Measurements from ENCODE around the gene PSTPIP1.

Gene PSTPIP1

DNA sequence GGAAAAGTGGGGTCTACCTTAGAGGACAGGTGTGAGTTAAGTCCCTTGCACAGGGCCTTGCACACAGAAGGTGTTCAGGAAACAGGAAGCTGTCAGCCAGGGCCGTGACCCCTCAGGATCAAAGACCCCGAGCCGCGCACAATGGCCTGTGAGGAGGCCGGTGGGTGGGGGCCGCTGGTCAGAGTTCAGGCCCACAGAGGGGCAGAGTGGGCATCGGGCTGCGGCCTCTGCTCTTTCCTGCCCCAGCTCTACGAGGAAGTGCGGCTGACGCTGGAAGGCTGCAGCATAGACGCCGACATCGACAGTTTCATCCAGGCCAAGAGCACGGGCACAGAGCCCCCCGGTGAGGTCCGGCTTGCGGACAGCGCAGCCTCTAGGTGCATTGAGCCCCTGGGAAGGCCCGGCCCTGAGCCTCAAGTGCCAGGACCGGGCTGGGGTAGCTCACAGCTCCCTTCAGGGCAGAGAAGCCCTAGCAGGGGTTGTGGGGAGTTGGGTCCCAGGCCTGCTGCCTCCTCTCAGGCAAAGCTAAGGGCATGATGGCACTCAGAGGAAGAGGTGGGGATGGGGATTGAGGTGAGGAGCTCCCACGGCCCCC, 37.2 kb downstream of the PSTPIP1 start:
- no peak for DNase-seq

DNA sequence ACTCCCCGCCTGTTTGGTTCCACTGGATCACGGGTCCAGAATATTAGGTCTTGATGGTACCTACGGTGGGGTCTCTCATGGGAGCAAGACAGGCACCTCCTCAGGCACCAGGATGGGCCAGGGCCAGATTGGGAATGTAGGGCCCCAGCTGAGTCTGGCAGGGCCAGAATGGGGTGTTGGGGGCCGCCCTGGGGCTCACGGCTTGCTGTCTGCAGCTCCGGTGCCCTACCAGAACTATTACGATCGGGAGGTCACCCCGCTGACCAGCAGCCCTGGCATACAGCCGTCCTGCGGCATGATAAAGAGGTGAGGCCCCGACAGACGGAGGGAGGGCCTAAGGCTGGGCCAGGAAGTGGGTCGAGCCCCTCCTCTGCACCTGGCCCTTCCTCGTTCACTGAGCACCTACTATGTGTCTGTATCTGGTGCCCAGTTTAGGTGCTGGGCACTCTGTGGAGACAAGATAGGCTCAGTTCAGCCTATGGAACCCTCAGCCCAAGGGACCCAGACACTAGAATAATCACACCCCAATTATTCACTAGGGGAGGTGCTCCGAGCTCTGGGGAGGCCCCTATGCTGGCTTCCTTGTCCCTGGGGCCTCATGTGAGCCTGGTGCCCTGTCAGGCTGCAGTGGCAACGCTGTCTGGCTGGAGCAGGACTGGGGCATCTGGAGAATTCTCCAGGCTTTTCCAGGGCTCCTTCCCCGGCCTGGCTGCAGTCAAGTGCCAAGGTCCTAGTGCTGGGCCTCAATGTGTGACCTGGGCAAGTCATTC, 37.9 kb downstream of the PSTPIP1 start:
- no peak for DNase-seq

DNA sequence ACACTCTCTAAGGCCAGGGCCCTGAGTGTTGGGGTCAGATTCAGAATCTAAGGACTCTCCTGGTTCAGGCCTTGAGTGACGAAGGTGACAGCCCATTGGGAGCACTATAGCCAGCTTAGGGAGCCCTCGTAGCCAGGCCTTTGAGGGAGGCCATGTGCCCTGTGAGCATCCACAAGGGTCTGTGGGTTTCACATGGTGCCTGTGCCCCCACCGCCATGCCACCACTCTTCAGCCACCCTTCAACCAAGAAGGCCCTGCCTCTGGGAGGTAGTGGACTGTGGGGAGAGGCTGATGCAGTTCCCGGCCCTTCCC, 38.4 kb downstream of the PSTPIP1 start:
- no peak for DNase-seq

DNA sequence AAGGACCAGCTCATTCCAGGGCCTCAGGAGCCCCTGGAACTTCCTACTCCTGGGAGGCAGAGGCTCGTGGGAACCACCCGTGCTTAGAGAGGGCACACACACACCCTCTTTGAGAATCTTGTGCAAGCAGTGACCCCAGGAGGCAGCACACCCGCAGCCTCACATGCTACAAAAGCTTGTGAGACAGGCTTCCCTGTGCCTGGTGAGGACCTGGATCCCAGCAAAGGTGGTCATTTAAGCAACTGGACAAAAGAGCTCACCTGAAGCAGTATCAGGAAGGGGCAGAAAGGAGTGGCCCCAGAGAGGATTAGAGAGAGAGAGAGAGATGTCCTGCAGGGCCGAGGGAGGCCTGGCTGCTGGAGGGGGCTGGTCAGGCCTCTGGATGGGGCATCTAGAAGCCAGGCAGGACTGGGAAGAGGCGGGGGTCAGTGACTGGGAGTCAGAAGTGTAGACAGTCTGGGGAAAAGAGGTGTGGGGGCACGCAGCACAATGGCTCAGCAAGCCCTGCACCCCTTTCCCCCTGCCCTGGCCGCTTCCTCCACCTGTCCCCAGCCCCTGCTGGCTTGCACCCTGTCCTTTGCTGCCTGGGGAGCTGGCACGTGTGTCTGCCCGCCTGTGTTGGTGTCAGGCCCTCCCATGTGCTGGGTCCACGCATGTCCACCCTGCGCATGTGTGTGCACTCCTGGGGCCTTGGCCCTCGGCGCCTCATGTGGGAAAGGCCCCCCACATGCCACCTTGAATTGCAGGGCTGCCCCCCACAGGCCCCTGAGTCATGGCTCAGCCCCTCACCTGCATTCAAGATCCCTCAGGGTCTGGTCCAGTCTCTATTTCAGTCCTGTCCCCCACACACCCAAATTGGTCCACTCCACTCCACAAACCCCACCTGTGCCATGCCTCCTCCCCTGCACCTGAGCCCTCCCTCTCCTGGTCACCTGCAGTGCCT, 39.1 kb downstream of the PSTPIP1 start:
- DNase-seq, result no peak

DNA sequence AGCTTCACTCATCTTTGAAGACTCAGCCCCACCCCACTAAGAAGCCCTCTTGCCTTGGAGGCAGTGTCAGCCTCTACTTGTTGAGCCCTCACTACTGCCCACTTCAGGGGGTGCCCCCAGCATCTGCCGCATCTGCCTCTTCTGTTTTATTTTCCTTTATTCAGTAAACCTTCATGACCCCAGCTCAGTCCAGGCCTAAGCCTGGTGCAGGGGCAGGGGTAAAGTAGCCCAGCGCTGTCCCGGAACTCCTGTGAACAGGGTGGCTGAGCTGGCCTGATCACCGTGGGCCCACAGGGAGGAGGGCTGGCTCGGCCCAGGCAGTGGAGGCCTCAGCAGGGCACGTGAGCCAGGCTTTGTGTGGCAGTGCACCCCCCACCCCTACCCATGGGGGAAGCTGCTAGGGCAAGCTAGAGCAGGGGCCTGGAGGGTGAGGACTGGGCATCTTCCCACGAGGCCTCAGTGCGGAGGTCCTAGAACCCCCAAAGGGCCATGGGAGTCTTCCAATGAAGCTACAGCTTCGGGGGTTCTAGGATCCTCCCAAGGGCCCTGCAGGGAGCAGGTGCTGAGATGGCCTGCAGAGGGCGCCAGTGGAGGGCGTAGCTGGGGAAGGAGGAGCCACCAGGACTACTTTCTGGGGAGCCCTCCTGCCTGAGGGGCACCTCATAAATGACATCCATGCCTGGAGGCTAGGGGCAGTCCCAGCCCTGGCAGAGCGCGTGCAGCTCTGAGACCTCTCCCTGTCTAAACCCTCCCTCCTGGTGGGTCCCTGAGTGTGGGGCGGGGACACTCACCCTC, 40.0 kb downstream of the PSTPIP1 start:
- DNase-seq, result no peak

DNA sequence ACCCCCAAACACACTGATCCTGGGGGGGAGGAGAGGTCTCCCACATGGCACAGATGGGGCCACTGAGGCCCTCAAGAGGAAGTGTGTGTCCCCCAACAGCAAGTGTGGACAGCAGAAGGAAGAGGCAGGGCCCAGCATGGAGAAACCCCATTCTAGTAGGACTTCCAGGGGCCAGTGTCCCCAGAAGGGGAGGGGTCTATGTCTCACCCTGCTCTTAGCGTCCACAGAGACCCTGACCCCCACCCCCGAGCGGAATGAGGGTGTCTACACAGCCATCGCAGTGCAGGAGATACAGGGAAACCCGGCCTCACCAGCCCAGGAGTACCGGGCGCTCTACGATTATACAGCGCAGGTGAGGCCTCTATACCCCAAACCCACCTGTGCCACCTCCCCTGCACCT, 40.7 kb downstream of the PSTPIP1 start:
- no peak for DNase-seq

DNA sequence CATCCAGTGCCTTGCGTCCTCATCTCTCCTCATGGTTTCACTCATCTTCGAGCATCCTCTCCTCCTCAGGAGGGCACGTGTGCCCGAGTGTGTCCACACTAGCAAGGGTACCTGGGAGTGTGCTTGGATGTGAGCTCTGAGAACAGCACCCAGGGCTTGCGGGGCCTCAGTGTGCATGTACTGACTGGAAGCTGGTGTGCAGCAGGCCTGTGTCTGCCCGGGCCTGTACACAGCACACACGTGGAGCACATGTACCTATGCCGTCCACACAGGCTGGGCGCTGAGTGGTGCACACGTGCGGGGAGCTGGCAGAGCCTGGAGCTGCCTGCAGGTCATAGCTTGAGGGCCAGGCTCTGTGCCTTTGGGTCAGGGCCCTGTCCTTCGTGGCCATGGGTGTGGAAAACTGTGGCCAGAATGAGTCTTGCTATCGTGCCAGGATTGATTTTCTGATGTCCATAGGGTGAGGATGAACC, 41.1 kb downstream of the PSTPIP1 start:
- no peak for DNase-seq

DNA sequence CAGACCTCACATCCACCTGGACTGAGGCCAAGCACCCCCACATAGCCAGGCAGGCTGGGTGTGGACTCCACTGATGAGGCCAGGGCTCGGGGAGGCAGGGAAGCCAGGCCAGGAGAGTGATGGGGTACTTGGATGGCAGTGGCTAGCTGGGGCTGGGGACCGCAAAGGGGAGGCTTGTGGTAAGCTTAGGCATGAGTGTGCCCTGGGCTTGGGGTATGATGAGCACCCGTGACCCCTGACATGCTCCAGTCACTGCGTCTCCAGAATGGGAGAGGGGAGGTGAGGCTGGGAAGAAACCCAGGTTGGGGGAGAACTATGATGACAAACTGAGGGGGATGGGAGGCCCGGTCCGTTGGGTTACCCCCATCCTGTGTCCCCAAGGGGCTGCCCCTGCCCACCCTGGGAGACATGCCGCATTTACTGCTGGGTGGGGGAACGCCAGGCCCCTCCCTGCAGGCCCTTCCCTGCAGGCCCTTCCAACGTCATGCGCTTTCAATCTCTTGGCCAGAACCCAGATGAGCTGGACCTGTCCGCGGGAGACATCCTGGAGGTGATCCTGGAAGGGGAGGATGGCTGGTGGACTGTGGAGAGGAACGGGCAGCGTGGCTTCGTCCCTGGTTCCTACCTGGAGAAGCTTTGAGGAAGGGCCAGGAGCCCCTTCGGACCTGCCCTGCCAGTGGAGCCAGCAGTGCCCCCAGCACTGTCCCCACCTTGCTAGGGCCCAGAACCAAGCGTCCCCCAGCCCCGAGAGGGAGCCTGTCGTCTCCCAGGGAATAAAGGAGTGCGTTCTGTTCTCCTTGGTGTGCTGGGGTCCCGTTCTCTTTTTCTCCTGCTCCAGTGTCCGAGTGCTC, 41.8 kb downstream of the PSTPIP1 start:
- DNase-seq, result no peak

DNA sequence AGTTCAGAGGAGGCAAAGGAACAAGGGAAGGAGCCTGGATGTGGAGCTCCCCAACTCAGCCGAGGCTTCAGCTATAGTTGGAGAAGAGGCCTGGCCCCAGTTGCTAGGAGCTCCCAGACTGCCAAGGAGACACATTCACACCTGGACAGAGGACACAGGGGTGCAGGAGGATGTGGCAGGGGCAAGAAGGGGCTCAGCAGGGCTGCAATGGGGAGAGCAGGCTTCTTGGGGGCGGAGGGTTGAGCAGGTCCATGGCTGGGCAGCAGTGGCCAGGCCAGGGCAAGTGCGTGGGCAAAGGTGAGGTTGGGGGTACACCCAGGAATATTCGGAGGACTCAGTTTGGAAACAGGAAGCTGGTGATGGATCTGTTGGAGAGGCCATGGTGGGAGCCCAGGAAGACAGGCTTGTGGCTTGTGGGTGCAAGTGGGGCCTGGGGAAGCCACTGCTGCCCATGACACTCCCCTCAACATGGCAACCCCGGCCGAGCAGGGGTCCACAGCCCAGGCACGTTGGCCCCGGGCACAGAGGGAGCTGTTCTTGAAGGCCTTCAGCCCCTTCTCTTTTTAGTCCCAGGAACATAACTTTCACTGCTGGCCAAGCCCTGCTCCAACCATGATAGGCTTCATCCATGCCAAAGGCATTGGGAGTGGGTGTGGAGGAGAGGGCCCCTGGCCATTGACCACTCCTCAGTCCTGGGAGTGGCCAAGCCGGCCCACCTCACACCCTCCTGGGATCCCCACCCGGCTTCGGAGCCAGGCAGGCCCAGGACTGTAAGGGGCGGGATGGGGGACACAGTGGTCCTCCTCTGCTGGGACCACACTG, 42.7 kb downstream of the PSTPIP1 start:
- DNase-seq, result no peak

DNA sequence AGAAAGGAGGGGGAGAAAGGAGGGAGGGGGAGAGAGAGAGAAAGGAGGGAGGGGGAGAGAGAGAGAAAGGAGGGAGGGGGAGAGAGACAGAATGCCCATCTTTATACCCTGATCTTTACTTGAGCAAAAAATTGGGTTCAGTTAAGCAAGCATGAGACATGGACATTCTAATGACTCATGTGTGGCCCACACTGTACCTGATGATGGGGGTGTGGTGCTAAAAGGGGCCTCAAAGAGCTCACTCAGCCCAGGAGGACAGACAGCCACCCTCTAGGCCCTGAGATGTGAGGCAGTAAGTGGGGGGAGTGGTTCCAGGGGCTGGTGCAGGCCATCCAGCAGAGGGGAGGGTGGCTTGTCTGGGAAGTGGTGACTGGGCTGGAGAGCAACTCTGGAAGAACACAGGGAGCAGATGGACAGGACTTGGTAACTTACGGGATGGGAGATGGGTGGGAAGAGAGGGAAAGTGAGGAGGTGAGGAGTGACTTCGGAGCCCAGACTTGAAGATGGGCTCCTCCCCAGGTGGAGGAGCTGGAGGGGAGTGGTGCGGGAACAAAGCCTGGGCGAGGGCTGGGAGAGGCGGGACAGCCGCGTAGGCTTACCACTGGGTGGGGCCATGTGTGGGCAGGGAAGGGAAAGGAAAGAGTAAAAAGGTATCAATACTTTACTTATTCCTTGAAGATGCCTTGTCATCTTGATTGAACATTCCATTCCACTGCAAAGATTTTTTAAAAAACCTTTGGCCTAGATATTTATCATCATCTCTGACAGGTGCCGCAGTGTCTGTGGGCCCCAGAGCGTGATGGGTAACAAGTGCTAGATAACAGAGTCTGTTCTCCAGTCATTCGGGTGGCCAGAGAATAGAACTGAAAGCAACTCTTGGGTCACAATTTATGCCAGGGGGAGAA, 43.6 kb downstream of the PSTPIP1 start:
- DNase-seq, result no peak

DNA sequence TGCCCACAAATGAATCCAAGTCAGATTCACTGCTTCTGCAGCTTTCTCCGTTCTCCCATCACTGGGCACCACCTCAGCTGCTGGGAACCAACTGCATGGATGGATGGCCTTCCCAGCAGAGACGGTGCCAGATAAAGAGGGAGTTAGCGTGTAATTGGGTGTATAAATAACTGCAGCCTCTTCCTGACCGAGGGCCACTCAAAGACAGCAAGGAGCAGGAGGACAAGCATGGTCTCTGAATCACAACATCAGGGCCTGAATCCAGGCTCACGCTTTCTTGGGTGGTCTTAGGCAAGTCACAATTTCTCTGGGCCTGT, 44.2 kb downstream of the PSTPIP1 start:
- no peak for DNase-seq

DNA sequence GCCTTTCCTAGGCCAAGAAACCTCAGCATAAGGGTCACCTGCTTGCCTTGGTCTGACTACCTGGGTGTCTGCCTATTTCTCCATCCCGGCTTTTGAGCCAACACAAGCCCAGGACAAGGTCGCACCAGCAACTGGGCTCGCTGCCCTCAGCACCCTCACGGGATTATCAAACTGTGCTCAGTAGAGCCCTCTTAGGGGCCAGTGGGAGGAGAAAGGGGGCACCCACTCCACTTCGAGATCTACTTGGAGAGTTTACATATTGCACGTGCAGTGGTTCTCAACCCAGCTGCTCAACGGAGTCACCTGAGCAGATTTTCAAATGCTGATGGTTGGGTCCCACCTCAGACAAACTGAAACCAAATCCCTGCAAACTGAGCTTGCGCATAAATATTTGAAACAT, 44.9 kb downstream of the PSTPIP1 start:
- DNase-seq, result no peak

DNA sequence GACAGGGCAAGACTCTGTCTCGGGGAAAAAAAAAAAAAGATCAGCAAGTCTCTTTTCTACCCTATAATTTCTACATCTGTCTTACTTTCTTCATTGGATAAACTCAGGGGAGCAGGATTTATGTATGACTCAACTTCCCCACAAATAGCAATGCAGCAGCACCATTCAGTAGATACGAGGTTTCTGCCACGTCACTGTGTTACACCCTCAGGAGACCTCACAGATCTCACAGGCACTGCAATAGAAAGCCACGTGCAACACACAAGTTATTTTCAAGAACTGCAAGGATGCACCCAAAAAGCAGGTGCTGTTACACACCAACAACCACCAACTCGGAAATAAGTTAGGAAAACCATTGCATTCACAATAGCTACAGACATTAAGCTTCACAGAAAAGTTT, 45.7 kb downstream of the PSTPIP1 start:
- DNase-seq, result no peak

DNA sequence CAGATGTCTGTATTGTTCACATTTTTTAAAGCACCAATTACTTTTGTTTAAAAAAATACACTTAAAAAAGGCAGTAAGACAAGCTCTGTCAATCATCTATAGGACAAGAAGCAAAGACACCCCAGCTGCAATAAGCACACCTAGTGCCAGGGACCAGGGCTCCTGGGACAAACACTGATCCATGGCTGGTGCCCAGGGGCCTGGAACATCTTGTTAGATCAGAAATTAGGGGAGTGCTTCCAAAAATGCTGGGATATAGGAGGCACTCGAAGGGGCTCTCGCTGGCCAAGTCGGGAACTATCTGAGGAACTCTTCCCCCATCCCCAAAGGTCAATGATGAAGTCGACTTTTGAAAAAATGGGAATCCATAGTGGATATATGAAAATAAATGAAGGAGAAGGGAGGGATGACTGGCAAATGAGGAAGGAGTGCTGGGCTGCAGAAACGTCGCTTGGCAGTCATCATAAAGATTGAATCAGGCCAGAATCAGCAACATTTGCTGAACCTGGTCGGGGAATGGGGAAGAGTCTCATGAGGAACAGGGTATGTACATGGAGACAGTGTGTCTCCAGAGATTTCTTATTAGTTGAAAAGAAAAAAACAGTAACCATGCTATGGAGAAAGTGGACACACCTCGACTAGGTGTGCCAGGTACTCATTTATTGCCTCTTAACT, 47.5 kb downstream of the PSTPIP1 start:
- DNase-seq, result no peak

DNA sequence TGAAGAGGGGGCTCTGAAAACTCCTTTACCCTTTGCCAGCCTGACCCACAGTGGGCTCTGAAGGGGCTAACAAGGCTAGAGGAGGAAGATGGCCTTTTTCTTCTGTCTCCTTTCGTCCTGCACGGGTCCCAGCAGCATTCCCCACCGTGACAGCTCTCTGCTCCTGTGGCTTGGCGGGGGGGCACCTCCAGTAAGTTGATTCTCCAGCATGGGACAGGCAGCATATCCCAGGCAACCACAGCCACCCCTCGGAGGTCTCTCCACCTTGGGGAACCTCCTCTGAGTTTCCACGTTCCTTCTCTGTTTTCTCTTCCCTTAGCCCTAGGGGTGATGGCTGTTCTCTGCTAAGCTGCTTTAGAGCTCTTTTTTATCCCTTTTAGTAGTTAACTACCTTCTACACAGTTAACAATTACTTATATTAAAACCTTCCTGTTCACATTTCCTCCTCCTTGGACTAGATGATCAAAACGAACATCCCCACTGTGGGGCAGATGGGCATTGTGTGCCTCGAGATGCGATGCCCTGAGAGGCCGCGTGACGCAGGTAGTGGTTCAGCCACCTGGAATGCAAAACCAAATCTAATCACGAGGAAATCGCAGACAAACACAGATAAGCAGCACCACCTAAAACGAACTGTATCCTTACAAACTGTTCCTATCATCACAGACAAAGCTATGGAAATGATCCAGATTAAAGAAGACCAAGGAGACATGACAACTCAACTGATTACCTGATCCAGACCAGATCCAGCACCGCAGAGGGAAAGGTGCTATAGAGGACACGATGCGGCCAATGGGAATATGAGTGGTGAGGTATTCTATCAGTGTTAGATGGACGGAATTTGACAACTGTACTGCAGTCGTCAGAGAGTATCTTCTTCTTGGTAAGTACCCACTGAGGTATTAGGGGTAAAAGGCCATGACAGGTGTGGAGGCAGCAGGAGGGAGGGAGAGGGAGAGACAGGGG, 48.3 kb downstream of the PSTPIP1 start:
- no peak for DNase-seq

DNA sequence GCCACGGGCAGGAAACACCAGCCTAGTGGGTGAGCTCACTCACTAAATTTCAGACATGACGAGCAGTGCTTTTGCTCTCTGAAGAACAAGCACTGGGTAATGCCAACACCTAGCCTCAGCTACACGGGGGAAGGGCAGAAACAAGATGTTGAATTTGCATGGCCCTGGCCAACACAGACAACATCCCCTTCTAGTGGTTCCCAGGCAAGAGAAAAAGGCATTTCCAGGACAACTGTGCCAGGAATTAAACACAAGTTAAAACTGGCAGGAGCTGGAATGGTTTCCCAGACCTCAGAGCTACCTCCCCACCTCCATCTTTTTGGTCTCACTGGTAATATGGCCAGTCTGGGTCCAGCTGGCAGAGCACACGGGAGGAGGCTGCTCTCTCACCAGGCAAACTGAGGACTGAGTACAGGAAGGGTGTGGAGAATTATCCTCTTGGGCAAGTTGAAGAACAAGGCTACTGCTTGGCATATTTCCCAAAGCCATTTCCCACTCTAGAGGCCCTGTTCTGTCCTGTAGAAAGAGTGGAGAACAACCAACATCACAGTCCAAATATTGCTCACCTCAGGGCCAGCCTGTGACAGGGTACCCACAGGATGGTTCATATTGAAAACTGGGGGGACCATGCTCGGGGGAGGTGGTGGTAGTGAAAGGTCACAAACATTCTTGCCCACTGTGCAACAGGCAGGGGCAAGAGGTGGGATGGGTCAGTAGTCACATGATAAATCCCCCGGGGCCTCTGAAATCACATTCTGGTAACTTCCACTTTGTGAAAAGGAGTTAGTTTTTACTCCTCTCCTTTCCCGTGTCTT, 49.5 kb downstream of the PSTPIP1 start:
- no peak for DNase-seq

DNA sequence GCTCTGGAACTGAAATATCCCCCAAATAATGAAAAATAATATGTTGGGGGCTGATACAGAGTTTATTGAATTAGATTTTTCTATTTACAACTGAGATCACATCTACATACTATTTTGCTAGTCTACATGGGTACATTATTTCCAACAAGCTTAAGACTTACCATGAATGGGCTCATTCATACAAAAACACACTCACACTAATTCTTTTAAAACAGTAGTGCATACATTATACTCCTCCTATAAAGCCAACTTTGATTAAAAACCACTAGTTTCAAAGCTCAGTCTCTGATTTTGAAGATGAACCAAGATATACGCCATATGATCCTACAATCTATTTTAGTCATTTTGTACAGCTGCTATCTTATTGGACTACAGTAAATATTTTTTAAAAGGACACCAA, 51.1 kb downstream of the PSTPIP1 start:
- no peak for DNase-seq

Data from activated gamma-delta T cell (primary cell).